ENCODE results near the gene MEAF6.

MEAF6 gene

GRCh38 chr1:37483785-37484184 is 30.8 kb downstream of the MEAF6 start:
- no peak for FAIRE-seq

GRCh38 chr1:37482796-37483744 is 31.5 kb downstream of the MEAF6 start:
- no peak for FAIRE-seq

GRCh38 chr1:37482004-37482785 is 32.4 kb downstream of the MEAF6 start:
- FAIRE-seq, result no peak

- FAIRE-seq, result no peak
These were observed 33.1 kb downstream of the MEAF6 start for GRCh38 chr1:37481289-37482003.

- FAIRE-seq, result no peak
These were observed 33.8 kb downstream of the MEAF6 start for GRCh38 chr1:37480581-37481288.

- no peak for FAIRE-seq
These were observed 34.5 kb downstream of the MEAF6 start for GRCh38 chr1:37480125-37480466.

- no peak for FAIRE-seq
These were observed 35.1 kb downstream of the MEAF6 start for GRCh38 chr1:37479255-37480124.

- no peak for FAIRE-seq
These were observed 35.7 kb downstream of the MEAF6 start for GRCh38 chr1:37478890-37479254.

GRCh38 chr1:37478451-37478881 is 36.1 kb downstream of the MEAF6 start:
- FAIRE-seq, result no peak

- no peak for FAIRE-seq
These were observed 36.6 kb downstream of the MEAF6 start for GRCh38 chr1:37477946-37478345.

- FAIRE-seq, result no peak
These were observed 37.2 kb downstream of the MEAF6 start for GRCh38 chr1:37477198-37477931.

- FAIRE-seq, result no peak
These were observed 37.9 kb downstream of the MEAF6 start for GRCh38 chr1:37476460-37477197.

GRCh38 chr1:37476087-37476452 is 38.5 kb downstream of the MEAF6 start:
- no peak for FAIRE-seq

GRCh38 chr1:37475380-37476086 is 39.0 kb downstream of the MEAF6 start:
- no peak for FAIRE-seq

- no peak for FAIRE-seq
These were observed 39.7 kb downstream of the MEAF6 start for GRCh38 chr1:37474697-37475379.

- no peak for FAIRE-seq
These were observed 40.4 kb downstream of the MEAF6 start, which contains the start of gene ZC3H12A for GRCh38 chr1:37474046-37474696. Gene ZC3H12A, plus strand, starts transcription at chr1:37474580. Its CDS starts 917 bp downstream, at chr1:37475497.

- no peak for FAIRE-seq
These were observed 41.0 kb downstream of the MEAF6 start for GRCh38 chr1:37473431-37474045.

GRCh38 chr1:37472994-37473393 is 41.6 kb downstream of the MEAF6 start:
- no peak for FAIRE-seq
